ENCODE results near the gene NAALADL1. TPM values are rescaled to one million over a fixed set of nuclear protein-coding genes. Genes with fewer than 3 reads are reported as not detected.

Gene NAALADL1
- total RNA-seq, 1 donor: 11.5 TPM

DNA sequence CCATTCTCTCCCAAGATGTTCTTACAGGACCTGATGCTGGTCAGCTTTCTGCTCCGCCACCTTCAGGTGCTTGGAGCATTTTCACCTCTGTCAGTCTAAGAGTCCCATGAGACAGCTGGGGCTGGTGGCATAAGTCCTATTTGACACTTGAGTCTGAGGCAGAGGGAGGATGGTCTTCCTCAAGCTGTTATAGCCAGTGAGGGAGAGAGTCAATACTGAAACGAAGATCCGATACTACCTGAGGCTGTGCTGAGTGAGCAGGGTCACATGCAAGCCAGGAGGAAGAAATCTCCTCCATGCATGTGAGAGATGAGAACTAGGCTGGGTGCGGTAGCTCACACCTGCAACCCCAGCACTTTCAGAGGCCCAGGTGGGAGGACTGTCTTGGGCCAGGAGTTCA, 31.3 kb upstream of the NAALADL1 start:
- no peak overlapping the region for H3K4me3 ChIP-seq (ENCODE audit: low read depth, low read length)
- TF ChIP-seq, protein P1, sequence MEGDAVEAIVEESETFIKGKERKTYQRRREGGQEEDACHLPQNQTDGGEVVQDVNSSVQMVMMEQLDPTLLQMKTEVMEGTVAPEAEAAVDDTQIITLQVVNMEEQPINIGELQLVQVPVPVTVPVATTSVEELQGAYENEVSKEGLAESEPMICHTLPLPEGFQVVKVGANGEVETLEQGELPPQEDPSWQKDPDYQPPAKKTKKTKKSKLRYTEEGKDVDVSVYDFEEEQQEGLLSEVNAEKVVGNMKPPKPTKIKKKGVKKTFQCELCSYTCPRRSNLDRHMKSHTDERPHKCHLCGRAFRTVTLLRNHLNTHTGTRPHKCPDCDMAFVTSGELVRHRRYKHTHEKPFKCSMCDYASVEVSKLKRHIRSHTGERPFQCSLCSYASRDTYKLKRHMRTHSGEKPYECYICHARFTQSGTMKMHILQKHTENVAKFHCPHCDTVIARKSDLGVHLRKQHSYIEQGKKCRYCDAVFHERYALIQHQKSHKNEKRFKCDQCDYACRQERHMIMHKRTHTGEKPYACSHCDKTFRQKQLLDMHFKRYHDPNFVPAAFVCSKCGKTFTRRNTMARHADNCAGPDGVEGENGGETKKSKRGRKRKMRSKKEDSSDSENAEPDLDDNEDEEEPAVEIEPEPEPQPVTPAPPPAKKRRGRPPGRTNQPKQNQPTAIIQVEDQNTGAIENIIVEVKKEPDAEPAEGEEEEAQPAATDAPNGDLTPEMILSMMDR (IDR thresholded peaks at IDR 0.05; ENCODE audit: insufficient read depth, low read length): no peak
- no peak for DNase-seq (ENCODE audit: low read depth)

DNA sequence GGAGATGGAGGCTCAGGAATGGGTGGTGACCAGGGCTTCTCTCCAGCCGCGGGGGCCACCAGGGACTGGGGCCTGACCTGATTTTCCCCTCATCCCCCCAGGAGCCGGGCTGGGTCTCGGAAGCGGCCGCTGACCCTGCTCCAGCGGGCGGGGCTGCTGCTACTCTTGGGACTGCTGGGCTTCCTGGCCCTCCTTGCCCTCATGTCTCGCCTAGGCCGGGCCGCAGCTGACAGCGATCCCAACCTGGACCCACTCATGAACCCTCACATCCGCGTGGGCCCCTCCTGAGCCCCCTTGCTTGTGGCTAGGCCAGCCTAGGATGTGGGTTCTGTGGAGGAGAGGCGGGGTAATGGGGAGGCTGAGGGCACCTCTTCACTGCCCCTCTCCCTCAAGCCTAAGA, 29.5 kb upstream of the NAALADL1 start:
- DNase-seq (ENCODE audit: low read depth): no peak
- TF ChIP-seq, protein P1 (IDR thresholded peaks at IDR 0.05; ENCODE audit: insufficient read depth, low read length): no peak
- H3K4me3 ChIP-seq (ENCODE audit: low read depth, low read length): no peak overlapping the region

DNA sequence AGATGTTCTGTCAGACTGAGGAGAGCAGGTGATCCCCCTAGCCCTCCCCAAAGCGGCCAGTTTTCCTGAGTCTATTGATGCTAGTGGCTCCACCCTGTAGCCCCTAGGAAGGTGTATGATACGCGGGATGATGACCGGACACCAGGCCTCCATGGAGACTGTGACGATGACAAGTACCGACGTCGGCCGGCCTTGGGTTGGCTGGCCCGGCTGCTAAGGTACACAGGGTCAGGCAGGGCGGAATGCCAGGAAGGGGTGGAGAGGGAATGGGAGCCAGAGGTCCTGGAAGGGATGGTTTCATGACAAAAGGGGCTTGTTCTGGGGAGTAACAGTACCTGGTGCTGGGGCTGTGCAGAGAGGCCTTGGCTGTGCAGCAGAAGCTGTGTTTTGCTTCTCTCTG, 28.9 kb upstream of the NAALADL1 start:
- no peak overlapping the region for H3K4me3 ChIP-seq (ENCODE audit: low read depth, low read length)
- TF ChIP-seq, protein P1 (IDR thresholded peaks at IDR 0.05; ENCODE audit: insufficient read depth, low read length): no peak
- DNase-seq (ENCODE audit: low read depth): no peak

DNA sequence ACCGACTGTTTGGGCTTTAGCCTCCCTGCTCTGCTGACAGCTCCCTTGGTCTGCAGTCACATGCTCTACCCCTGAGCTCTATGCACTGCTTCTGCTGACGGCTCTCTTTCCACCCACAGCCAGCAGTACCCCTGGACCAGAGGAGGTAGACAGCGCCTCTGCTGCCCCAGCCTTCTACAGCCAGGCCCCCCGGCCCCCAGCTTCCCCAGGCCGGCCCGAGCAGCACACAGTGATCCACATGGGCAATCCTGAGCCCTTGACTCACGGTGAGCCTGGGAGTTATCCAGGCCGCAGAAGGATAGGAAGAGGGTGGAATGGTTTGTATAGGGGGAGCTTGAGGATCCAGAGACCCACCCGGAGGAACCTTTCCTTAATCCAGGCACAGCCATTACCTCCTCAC, 28.5 kb upstream of the NAALADL1 start:
- TF ChIP-seq, protein P1 (IDR thresholded peaks at IDR 0.05; ENCODE audit: insufficient read depth, low read length): no peak
- no peak overlapping the region for H3K4me3 ChIP-seq (ENCODE audit: low read depth, low read length)
- DNase-seq (ENCODE audit: low read depth): no peak

DNA sequence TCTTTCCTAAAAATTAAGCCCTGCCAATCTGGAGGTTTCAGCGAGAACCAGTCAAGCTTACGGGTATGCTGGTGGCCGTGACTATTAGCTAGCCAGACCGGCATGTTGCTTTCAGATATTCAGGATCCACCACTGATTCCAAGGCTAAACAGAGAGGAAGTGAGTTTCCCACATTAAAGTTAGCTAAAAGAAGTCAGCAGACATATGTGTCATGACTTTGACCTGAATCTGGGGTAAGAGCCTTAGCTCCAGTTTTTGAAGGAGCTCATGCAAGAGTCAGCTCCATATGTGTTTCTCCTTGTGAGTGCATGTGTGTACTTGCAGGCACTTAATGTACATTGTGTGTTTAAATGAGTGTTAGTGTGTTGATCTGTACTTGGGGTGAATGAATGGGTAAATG, 27.1 kb upstream of the NAALADL1 start:
- TF ChIP-seq, protein P1 (IDR thresholded peaks at IDR 0.05; ENCODE audit: insufficient read depth, low read length): no peak
- DNase-seq (ENCODE audit: low read depth): no peak
- H3K4me3 ChIP-seq (ENCODE audit: low read depth, low read length): peak overlapping the region; percentile 95

DNA sequence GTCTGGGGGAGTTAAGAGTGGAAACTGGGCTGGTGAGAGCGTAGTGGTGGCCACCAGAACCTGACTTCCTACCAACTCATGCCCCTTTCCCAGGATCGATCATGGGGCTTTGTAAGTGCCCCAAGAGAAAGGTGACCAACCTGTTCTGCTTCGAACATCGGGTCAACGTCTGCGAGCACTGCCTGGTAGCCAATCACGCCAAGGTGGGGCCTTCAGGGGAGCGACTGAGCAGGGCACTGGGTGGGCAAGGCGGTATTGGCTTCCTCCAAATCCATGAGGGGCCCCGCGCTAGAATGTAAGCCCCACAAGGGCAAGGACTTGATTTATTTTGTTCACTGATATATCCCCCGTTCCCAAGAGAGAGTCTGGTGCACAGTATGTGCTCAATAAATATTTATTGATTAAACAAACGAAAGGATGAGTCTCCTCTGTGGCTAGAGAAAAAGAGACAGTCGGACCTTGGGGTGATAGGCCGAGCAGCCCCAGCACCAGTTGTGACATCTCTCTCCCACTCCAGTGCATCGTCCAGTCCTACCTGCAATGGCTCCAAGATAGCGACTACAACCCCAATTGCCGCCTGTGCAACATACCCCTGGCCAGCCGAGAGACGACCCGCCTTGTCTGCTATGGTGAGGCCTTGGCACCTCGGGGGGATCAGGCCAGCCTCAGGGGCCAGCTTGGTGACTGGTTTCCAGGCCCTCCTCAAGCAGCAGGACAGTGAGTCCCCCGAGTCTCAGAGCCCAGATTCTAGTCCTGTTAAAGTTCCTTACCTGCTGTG, 26.4 kb upstream of the NAALADL1 start:
- peak overlapping the region; percentile 95 for H3K4me3 ChIP-seq (ENCODE audit: low read depth, low read length)
- no peak for DNase-seq (ENCODE audit: low read depth)
- TF ChIP-seq, protein P1 (IDR thresholded peaks at IDR 0.05; ENCODE audit: insufficient read depth, low read length): no peak

Data from fibroblast of the aortic adventitia (primary cell).